T-cell (primary cell): ENCODE measurements around the gene DARS1. TPM values are rescaled to one million over a fixed set of nuclear protein-coding genes. Genes with fewer than 3 reads are reported as not detected.
"Not testable (repeated sequence)": the region's sequence is repeated elsewhere in the genome, so short reads cannot be mapped to it uniquely, and the experiment has no call there.

ENCODE experiments used
- ATAC-seq, 4 experiments: fragments of 200-7000 bp in 3 of 4; fragments of 150-1000 bp in 1 of 4; cut with Tn5 transposase; replicated peaks in 1 of 4; 1 replicate in 3 of 4; 2 replicates in 1 of 4; pipeline ENCODE4 v1.10.0; 2021; ENCODE audit warnings: moderate library complexity in 3 of 4, mild to moderate bottlenecking in 2 of 4, moderate number of reproducible peaks in 1 of 4
- CTCF ChIA-PET, 2 donors: fragments of 300-600 bp; sonication (Branson Sonifier 250); formaldehyde crosslinking; loops; one replicate each; lab custom pipeline; 2022; ENCODE audit warnings: antibody characterized with exemption in 2 of 2; lab: Charles Lee
- POLR2A ChIA-PET, 2 donors: fragments of 300-600 bp; sonication (Branson Sonifier 250); formaldehyde crosslinking; loops; one replicate each; lab custom pipeline; 2022; ENCODE audit warnings: antibody characterized with exemption in 2 of 2; lab: Charles Lee
- DNase-seq, 35 experiments: peaks; one replicate each; pipeline versions ENCODE4 v3.0.0 to v3.0.0-alpha.2; 2013 to 2023
- H3K27ac ChIP-seq: one replicate; pipeline ENCODE4 v1.5.1; 2013; ENCODE audit warnings: low read length
- H3K27me3 ChIP-seq, 2 experiments: replicated peaks in 1 of 2; 1 replicate in 1 of 2; 2 replicates in 1 of 2; pipeline versions ENCODE4 v1.6.1 to v1.7.0; 2013; ENCODE audit warnings: low read length in 1 of 2, mixed read lengths in 1 of 2; ENCODE audit not compliant: control insufficient read depth in 2 of 2, insufficient read depth in 2 of 2; ENCODE audit errors: extremely low read depth in 1 of 2
- H3K36me3 ChIP-seq, 2 donors: 1 replicate in 1 of 2; 2 replicates in 1 of 2; pipeline versions ENCODE4 v1.6.1 to v1.7.0; 2013; ENCODE audit warnings: low read length in 1 of 2; ENCODE audit not compliant: control insufficient read depth in 2 of 2, insufficient read depth in 1 of 2; ENCODE audit errors: extremely low read depth in 1 of 2
- H3K4me1 ChIP-seq, 2 experiments: 1 replicate in 1 of 2; 2 replicates in 1 of 2; pipeline versions ENCODE4 v1.6.1 to v1.7.0; 2013; ENCODE audit warnings: low read length in 2 of 2, mixed read lengths in 1 of 2; ENCODE audit not compliant: insufficient read depth in 2 of 2, control insufficient read depth in 1 of 2; ENCODE audit errors: extremely low read depth in 1 of 2
- H3K4me3 ChIP-seq, 2 donors: 1 replicate in 1 of 2; 2 replicates in 1 of 2; pipeline versions ENCODE4 v1.5.1 to v1.7.0; 2013; ENCODE audit warnings: mild to moderate bottlenecking in 2 of 2, low read length in 1 of 2, moderate library complexity in 1 of 2; ENCODE audit not compliant: control insufficient read depth in 1 of 2; ENCODE audit errors: extremely low read depth in 1 of 2
- H3K9me3 ChIP-seq: 2 replicates; pipeline ENCODE4 v1.7.0; 2013
- H3K27ac Mint-ChIP-seq, 2 donors: one replicate each; pipeline ENCODE4 v1.8.0; 2020 to 2021; ENCODE audit warnings: mild to moderate bottlenecking in 2 of 2, mixed read lengths in 2 of 2
- H3K27me3 Mint-ChIP-seq, 2 donors: one replicate each; pipeline ENCODE4 v1.8.0; 2021 to 2022; ENCODE audit warnings: mixed read lengths in 2 of 2
- H3K36me3 Mint-ChIP-seq: one replicate; pipeline ENCODE4 v1.8.0; 2021; ENCODE audit warnings: mixed read lengths
- H3K4me1 Mint-ChIP-seq, 3 donors: one replicate each; pipeline ENCODE4 v1.8.0; 2020 to 2022; ENCODE audit warnings: mixed read lengths in 3 of 3, mild to moderate bottlenecking in 1 of 3
- H3K4me3 Mint-ChIP-seq, 3 donors: one replicate each; pipeline ENCODE4 v1.8.0; 2020 to 2022; ENCODE audit warnings: mild to moderate bottlenecking in 3 of 3, mixed read lengths in 3 of 3, moderate library complexity in 3 of 3
- H3K9me3 Mint-ChIP-seq, 3 donors: one replicate each; pipeline ENCODE4 v1.8.0; 2020 to 2022; ENCODE audit warnings: mixed read lengths in 3 of 3
- WGBS: methylation state at CpG from one replicate; pipeline ENCODE4 v1.1.5; 2013; ENCODE audit warnings: missing lambda C conversion rate; ENCODE audit not compliant: insufficient coverage; 5-methylcytosine and 5-hydroxymethylcytosine counted together
- total RNA-seq, 35 experiments: library from RNA in 6 of 35; stranded (reverse) in 6 of 35; fragments of 120-200 nt in 1 of 35; gene quantifications; one replicate each; pipeline versions ENCODE4 v1.2.1 to v1.2.4 and lab custom pipeline; 2013 to 2026

DARS1 gene
- total RNA-seq, 5 donors from 2014 or later (not counting 1 experiment from before 2014, with no cell fraction given): 48.2 to 77.4 (median 69.4) TPM

DNA sequence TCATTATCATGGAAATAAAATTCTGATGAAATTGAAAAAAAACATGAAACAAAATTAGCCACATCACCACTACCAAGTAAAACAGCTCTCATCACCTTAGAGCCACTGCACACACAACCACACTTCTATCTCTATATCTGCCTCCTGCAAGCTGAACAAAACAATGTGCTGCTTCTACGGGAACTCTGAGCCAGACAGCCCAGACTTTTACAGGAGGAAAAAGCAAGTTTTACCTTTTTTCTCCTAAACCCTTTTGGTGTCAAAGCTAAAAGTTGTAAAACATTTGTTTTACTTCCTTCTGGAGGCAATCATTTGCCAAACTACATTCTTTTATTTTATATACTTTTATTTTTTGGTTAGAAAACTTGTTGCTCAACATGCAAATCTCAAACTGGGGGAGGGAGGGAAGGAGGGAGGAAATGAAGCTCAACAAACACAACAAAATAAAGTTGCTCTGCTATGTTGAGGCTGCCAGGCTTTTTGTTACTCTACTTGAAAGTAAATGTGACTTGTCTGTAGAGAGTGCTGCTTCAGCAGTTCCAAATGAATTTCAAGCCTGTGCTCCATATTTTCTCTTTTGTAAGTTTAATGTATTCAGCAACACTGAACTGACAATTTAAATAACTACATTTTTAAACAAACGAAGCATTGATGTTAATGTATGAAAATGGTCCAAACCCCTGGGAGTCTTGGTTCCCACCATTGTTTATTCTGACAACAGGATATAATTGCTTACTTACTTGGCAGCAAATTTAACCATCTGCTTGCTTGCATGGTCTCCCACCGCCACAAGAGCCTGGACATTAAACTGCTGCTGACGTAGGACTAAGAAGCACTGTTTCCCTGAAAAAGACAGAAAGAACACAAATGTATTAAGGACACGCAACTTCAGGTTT lies 24.5 kb downstream of the DARS1 start:
- peaks cover 24% of the 10 kb centered on the region for H3K36me3 Mint-ChIP-seq
- H3K4me1 Mint-ChIP-seq: peaks cover 53 to 60% (median 54%) of the 10 kb centered on the region in 3 donors
- Histone ChIP-seq H3K4me1 (peaks cover 22 to 30% of the 10 kb centered on the region in 2 experiments), H3K9me3 (no peaks in the 10 kb centered on the region), H3K36me3 (peaks cover 0 to 3% of the 10 kb centered on the region in 2 donors), H3K27ac (peak overlapping the region; percentile 71), H3K27me3 (no peaks in the 10 kb centered on the region), H3K4me3 (no peak overlapping the region)
- no peaks in the 10 kb centered on the region for H3K27me3 Mint-ChIP-seq
- ATAC-seq: peak; percentile 86 to 93 (median 88)
- no peaks in the 10 kb centered on the region for H3K9me3 Mint-ChIP-seq
- WGBS: 74% methylated on average over 4 of the region's 5 CpGs
- peak overlapping the region; percentile 83 to 87 for H3K27ac Mint-ChIP-seq
- peak in 8 of 35 experiments; percentile 3 to 44 (median 6) for DNase-seq
- ChIA-PET POLR2A (interaction anchor here (0.7 to 1.1 kb wide), 5 partner anchors 12 to 424 kb away, joined by 3 to 5 read pairs (median 3); no protein-coding TSS in a partner anchor), CTCF (interaction anchor here in 1 of 2 donors (0.6 to 1.3 kb wide), 5 partner anchors 13 to 278 kb away, joined by 3 to 6 read pairs (median 4); no protein-coding TSS in a partner anchor)
- peak overlapping the region; percentile 7 to 11 (median 11) for H3K4me3 Mint-ChIP-seq

DNA sequence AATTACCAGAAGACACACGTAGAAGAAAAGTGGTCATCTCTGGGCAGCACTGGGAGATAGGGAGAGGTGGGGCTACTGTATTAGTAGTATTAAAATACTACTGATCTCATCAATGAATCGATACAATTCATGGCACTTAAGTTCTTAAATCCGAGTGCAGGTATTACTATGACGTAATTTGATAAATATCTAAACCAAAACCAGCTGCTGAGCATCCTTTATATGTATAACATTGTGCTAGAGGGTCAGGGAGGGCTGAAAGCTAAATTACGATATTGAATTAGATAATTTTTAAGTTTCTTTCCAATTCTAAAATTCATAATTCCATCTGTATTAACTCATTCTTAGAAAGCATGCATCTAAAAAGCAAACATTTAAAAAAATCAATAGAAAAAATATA lies 25.3 kb downstream of the DARS1 start:
- ATAC-seq (no peak), DNase-seq (no peak)
- ChIA-PET CTCF (interaction anchor here in 1 of 2 donors (0.9 to 1.3 kb wide), 2 partner anchors 19 to 279 kb away, joined by 3 to 5 read pairs; no protein-coding TSS in a partner anchor), POLR2A (interaction anchor here in 1 of 2 donors (0.6 to 1.1 kb wide), 4 partner anchors 11 to 425 kb away, joined by 3 to 5 read pairs (median 4); no protein-coding TSS in a partner anchor)
- Mint-ChIP-seq H3K4me3 (peak overlapping the region in 1 of 3 donors; percentile 11), H3K27ac (peak overlapping the region; percentile 83 to 87), H3K4me1 (peaks cover 55 to 61% (median 56%) of the 10 kb centered on the region in 3 donors), H3K27me3 (no peaks in the 10 kb centered on the region), H3K36me3 (peaks cover 25% of the 10 kb centered on the region), H3K9me3 (no peaks in the 10 kb centered on the region)
- Histone ChIP-seq H3K4me3 (no peak overlapping the region), H3K27ac (peak overlapping the region; percentile 71), H3K27me3 (no peaks in the 10 kb centered on the region), H3K4me1 (peaks cover 22 to 30% of the 10 kb centered on the region in 2 experiments), H3K9me3 (no peaks in the 10 kb centered on the region), H3K36me3 (peaks cover 0 to 3% of the 10 kb centered on the region in 2 donors)
- WGBS: no CpG with 5 or more reads among the region's 5 CpGs

DNA sequence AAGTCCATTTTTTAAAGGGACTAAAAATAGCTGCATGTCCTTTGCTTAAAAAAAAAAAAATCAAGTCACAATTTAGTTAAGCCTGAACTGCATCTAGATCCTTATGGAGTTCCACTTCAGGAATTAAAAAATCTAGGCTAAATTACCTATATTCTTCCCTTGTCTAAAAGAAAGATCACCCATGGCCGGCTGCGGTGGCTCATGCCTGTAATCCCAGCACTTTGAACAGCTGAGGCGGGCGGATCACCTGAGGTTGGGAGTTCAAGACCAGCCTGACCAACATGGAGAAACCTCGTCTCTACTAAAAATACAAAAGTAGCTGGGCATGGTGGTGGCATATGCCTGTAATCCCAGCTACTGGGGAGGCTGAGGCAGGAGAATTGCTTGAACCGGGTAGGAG lies 26.5 kb downstream of the DARS1 start:
- not testable (repeated sequence) for H3K9me3 Mint-ChIP-seq, H3K27ac ChIP-seq, H3K4me3 ChIP-seq, H3K27ac Mint-ChIP-seq, ATAC-seq, DNase-seq, H3K27me3 Mint-ChIP-seq, H3K4me3 Mint-ChIP-seq, H3K36me3 ChIP-seq, H3K27me3 ChIP-seq, H3K9me3 ChIP-seq
- Mint-ChIP-seq H3K4me1 (peaks cover 54 to 60% (median 56%) of the 10 kb centered on the region in 3 donors), H3K36me3 (peaks cover 21% of the 10 kb centered on the region)
- CTCF ChIA-PET: interaction anchor here (0.7 to 1.2 kb wide), 4 partner anchors 10 to 92 kb away, joined by 3 to 8 read pairs (median 4); no protein-coding TSS in a partner anchor
- peaks cover 25 to 30% of the 10 kb centered on the region in 2 experiments for H3K4me1 ChIP-seq
- POLR2A ChIA-PET: interaction anchor here in 1 of 2 donors (0.7 kb wide), 1 partner anchor 254 kb away, joined by 4 read pairs; no protein-coding TSS in a partner anchor
- 100% methylated on average over 3 of the region's 6 CpGs for WGBS

DNA sequence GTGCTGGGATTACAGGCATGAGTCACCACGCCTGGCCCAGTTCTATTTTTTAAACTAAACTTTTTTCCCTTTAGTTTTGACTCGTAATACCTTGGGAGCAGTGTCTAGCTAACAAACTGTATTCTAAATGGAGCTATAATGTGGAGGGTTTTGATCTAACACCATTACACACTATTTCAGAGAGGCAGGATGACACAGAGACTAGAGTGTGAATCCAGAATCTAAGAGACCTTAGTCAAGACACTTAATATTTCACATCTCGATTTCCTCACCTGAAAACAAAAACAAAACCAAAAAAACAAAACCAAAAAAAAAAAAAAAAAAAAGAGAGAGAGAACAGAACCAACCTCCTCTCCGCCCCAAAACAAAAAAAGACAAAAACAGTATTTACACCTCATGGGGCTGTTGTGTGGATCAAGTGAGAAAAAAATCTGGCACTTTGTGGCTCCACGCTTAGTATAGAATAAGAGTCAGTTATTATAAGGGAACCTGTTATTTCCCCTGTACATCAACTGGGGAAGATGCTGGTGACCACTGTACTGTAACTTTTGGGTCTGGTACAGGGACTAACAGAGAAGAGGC lies 31.3 kb downstream of the DARS1 start:
- no peak overlapping the region for H3K4me3 ChIP-seq
- ATAC-seq: peak in 1 of 4 experiments; percentile 35
- H3K36me3 ChIP-seq: peaks cover 5 to 9% of the 10 kb centered on the region in 2 donors
- H3K27me3 Mint-ChIP-seq: no peaks in the 10 kb centered on the region
- peak overlapping the region; percentile 3 to 75 for H3K27ac Mint-ChIP-seq
- WGBS: no CpG with 5 or more reads among the region's 5 CpGs
- H3K9me3 Mint-ChIP-seq: peaks cover 0 to 3% (median 0%) of the 10 kb centered on the region in 3 donors
- peaks cover 0 to 2% of the 10 kb centered on the region in 2 experiments for H3K4me1 ChIP-seq
- peaks cover 44% of the 10 kb centered on the region for H3K36me3 Mint-ChIP-seq
- no peak overlapping the region for H3K4me3 Mint-ChIP-seq
- CTCF ChIA-PET: interaction anchor here in 1 of 2 donors (0.5 to 0.7 kb wide), 3 partner anchors 22 to 1036 kb away, joined by 3 to 8 read pairs (median 6); no protein-coding TSS in a partner anchor
- H3K4me1 Mint-ChIP-seq: peaks cover 34 to 59% (median 50%) of the 10 kb centered on the region in 3 donors
- H3K27ac ChIP-seq: peak overlapping the region; percentile 57
- POLR2A ChIA-PET: interaction anchor here in 1 of 2 donors (0.6 to 1.0 kb wide), 2 partner anchors 128 to 909 kb away, joined by 3 to 4 read pairs; no protein-coding TSS in a partner anchor
- no peaks in the 10 kb centered on the region for H3K9me3 ChIP-seq
- peak in 1 of 35 experiments; percentile 43 for DNase-seq
- no peaks in the 10 kb centered on the region for H3K27me3 ChIP-seq

DNA sequence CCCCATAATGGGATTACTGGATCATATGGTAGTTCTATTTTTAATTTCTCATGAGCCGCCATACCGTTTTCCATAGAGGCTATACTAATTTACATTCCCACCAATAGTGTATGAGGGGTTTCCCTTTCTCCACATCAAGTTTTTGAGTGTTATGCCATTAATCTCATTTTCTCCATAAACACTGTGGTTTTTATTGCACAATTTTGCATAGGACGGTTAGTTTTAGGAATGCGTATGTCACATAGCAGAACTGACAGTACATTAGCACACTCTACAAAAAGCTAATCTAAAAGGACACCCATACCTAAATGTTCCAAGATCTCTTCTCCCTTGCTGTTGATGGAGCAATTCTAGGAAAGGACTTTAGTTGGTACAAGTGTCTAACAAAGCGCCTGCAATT lies 32.5 kb downstream of the DARS1 start:
- ChIA-PET CTCF (no interaction called here), POLR2A (interaction anchor here (0.6 to 1.0 kb wide), 3 partner anchors 16 to 908 kb away, joined by 3 to 4 read pairs (median 4); no protein-coding TSS in a partner anchor)
- DNase-seq (no peak), ATAC-seq (no peak)
- Histone ChIP-seq H3K4me3 (no peak overlapping the region), H3K9me3 (no peaks in the 10 kb centered on the region), H3K36me3 (peaks cover 5 to 9% of the 10 kb centered on the region in 2 donors), H3K27ac (no peak overlapping the region), H3K4me1 (peaks cover 0 to 9% of the 10 kb centered on the region in 2 experiments), H3K27me3 (no peaks in the 10 kb centered on the region)
- Mint-ChIP-seq H3K27ac (peak overlapping the region in 1 of 2 donors; percentile 16), H3K36me3 (peaks cover 43% of the 10 kb centered on the region), H3K4me1 (peaks cover 43 to 69% (median 60%) of the 10 kb centered on the region in 3 donors), H3K4me3 (no peak overlapping the region), H3K27me3 (no peaks in the 10 kb centered on the region), H3K9me3 (peaks cover 0 to 3% (median 0%) of the 10 kb centered on the region in 3 donors)
- no CpG with 5 or more reads among the region's 5 CpGs for WGBS
